LNCaP clone FGC (cell line): ENCODE results near the gene PGS1.

ENCODE experiments used
- DNase-seq: peaks from one replicate; pipeline ENCODE4 v3.0.0-alpha.2; 2011; ENCODE audit warnings: low read depth
- H3K4me3 ChIP-seq: 2 replicates; pipeline ENCODE4 v1.5.1; 2011; ENCODE audit warnings: mild to moderate bottlenecking, low read depth, low read length, control low read depth
- CTCF ChIP-seq: IDR thresholded peaks from 2 replicates; pipeline ENCODE4 v1.5.1; 2012; ENCODE audit warnings: mild to moderate bottlenecking; ENCODE audit not compliant: control insufficient read depth, insufficient read depth; ENCODE audit errors: extremely low read depth

PGS1 gene

GRCh38 chr17:78355701-78356100 is 22.7 kb upstream of the PGS1 start:
- no peak overlapping the region for H3K4me3 ChIP-seq
- no peak for TF ChIP-seq CTCF
- no peak for DNase-seq

GRCh38 chr17:78356101-78356713 is 22.2 kb upstream of the PGS1 start:
- TF ChIP-seq CTCF, result no peak
- H3K4me3 ChIP-seq, result no peak overlapping the region
- DNase-seq, result no peak

DNA sequence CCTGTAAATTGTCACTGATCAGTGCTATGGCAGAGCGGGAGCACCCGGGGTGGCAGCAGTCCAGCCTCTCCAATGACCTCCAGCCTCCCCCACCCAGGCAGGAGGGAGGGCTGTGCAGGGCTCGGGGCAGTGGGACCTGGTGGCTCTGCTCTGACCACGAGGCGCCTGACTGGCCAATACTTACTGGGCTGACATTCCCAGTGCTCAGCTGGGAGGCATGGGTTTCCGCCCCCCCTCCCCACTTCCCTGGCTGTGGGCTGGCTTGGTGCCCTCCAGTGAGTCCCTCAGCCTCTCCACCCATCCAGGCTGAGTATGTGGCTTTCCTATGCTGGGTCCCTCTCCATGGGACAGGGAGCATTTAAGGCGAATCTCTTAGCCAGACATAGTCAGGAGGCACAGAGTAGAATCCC is 21.3 kb upstream of the PGS1 start:
- no peak overlapping the region for H3K4me3 ChIP-seq
- TF ChIP-seq CTCF, result no peak
- DNase-seq, result no peak

DNA sequence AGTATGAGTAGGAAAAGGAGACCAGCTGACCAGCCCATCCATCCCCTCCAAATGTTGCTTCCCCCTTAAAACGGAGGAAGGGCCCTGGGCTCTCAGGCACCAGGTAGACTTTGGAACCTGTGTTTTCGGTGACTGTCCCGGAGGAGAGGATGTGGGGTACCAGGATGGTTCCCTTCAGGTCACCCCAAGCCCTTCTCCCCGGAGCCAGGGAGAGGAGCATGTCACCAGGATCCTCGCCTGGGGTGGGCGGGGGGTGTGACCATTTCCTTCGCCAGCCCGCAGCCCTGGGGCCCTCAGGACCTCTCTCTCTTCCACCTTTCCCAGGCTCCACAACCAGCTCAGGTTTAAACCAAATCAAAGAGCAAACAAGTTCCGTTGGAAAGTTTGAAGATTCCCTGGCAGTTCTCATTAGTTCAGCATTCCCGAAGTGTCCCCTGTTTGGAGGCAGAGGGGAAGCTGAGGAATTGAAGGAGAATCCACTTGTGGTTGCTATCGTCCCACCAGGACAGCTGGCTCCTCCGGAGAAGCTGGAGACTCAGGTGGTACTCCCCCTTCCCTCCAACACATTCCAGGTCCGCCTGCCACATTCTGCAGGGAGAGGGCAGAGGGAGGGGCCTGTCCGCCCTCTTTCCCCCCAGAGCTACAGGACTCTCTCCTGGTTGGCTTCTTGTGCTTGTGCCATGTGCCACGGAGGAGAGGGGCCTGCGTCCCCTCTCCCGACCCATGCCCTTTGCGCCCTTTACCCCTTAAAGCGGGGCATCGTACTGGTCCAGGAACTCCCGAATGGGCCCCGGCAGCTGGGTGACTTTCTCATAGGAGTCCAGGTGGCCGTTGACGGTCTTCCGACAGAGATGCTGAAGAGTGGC is 20.5 kb upstream of the PGS1 start:
- no peak overlapping the region for H3K4me3 ChIP-seq
- DNase-seq, result no peak

GRCh38 chr17:78358538-78359320 is 19.7 kb upstream of the PGS1 start:
- TF ChIP-seq CTCF, result no peak
- no peak overlapping the region for H3K4me3 ChIP-seq
- DNase-seq, result no peak

More for the DNA sequence above, 20.5 kb upstream of the PGS1 start:
- no peak for TF ChIP-seq CTCF

DNA sequence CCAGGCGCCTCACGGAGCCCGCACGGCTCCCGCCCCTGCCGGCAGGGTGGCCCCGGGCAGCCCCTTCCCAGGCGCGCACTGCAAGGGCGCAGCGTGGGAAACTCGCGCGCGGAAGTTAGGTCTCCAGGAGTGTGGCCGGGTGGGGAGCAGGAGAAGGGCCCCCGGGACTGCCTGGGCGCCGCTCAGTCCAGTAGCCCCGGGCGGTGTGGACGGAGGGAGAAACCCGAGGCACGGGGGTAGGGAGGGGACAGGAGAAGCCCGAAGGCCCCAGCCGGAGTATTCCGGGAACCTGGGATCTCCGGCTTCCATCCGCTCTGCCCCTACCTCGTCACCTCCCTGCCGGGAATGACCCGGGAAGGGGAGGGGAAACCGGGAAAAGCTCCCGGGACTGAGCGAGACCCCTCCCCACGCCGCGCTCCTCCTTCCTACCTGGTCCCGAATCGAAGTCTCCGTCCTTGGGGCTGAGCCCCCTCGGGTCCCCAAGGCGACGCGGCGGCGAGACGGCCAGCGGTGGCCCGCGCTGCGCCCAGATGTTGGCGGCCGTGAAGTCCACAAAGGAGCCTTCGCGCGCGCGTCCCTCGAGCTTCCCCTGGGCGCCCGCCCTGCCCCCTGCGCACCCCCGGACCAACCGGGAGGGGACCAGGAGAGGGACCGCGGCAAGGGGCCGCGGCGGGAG is 19.0 kb upstream of the PGS1 start:
- DNase-seq, result no peak
- no peak overlapping the region for H3K4me3 ChIP-seq
- no peak for TF ChIP-seq CTCF
